Activated T-helper 1 cell treated with anti-CD3 and anti-CD28 coated beads, Interleukin-2, amount 50 U/mL, for 16 hours (primary cell): ENCODE data around the gene HOGA1.

Source experiments
- DNase-seq, 2 donors: peaks; one replicate each; pipeline ENCODE4 v3.0.0-alpha.2; 2020; ENCODE audit warnings: low read depth in 1 of 2, low spot score in 1 of 2

HOGA1 gene

DNA sequence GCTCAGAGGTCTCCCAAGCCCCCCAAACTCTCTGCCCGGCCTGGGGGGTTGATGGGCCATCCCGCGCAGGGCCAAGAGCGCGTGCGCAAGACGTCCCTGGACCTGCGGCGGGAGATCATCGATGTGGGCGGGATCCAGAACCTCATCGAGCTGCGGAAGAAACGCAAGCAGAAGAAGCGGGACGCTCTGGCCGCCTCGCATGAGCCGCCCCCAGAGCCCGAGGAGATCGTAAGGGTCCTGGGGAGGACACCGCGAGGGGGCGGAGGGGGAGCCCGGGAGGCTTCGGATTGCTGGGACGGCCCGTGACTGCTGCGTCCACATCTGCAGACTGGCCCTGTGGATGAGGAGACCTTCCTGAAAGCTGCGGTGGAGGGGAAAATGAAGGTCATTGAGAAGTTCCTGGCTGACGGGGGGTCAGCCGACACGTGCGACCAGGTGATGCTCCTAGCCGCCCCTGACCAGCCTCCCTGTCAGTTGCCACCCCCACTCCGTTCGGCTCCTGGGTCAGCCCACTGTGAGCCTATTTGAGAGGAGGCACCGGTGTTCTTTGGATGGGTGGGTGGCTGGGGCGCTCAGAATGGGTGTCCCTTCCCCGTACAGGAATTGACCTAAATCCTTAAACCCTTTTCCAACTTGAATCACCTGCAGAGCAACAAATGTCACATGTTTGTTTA is 5.9 kb upstream of the HOGA1 start:
- DNase-seq: no peak

DNA sequence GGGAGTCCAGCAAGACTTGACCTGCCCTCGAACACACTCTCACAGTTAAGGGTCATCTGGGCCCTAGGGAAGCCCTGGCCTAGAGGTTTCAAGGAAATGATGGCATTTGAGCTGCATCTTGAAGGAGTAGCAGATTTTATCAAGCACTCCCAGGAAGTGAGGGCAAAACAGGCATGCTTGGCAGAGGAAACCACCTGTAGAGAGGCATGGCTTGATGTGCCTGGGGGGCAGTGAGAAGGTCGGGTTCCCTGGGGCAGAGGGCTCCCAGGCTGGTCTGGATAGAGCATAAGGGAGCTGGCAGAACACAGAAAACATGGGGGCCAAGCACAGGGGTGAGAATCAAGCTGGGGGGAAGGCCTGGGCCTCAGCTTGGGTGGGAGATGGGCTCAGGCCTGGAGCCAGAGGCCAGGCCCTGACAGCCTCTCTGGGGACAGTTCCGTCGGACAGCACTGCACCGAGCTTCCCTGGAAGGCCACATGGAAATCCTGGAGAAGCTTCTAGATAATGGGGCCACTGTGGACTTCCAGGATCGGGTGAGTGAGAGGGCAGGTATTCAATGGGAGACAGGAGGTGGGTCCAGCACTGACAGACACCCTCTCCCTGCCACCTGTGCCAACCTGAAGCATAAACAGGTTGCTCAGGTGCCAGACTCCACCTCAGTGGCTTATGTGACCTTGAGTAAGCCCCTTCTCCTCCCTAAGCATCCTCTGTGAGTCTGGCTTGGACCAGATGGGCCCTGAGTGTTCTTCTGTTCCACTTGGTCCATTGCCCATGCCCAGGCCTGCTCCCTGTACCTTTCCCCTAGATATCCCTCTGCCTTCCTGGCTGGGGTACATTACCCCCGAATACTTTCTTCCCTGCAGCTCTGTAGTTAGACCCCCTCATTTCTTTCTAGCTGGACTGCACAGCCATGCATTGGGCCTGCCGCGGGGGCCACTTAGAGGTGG is 3.5 kb upstream of the HOGA1 start:
- no peak for DNase-seq

DNA sequence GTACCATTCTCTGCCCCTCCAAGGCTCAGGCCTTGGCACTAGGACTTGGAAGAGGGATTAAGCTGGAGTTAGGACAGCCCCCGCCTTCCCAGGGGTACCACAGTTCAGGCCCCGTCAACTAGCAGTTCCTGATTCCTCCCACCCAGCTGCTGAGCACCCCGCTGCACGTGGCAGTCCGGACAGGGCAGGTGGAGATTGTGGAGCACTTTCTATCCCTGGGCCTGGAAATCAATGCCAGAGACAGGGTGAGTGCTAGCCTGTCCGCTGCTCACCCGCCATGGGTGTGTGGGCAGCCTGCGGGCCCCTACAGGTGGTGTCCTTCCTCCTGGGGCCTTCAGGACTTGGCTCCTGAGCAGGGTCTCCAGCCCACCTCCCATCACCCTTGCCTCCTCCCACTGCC is 2.0 kb upstream of the HOGA1 start:
- DNase-seq: no peak

DNA sequence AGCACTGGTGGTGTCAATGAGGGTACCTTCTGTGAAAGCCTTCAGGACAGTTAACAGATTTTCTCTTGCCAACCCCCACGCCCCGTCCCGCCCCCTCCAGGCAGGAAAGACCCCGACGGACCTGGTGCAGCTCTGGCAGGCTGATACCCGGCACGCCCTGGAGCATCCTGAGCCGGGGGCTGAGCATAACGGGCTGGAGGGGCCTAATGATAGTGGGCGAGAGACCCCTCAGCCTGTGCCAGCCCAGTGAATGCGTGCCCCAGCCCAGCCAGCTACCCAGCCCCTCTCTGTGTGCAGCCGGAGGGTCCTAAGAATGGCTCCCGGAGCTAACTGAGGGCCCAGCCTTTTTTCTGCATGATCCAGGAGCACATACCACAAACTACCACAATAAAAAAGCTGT is 713 bp upstream of the HOGA1 start:
- DNase-seq: no peak

DNA sequence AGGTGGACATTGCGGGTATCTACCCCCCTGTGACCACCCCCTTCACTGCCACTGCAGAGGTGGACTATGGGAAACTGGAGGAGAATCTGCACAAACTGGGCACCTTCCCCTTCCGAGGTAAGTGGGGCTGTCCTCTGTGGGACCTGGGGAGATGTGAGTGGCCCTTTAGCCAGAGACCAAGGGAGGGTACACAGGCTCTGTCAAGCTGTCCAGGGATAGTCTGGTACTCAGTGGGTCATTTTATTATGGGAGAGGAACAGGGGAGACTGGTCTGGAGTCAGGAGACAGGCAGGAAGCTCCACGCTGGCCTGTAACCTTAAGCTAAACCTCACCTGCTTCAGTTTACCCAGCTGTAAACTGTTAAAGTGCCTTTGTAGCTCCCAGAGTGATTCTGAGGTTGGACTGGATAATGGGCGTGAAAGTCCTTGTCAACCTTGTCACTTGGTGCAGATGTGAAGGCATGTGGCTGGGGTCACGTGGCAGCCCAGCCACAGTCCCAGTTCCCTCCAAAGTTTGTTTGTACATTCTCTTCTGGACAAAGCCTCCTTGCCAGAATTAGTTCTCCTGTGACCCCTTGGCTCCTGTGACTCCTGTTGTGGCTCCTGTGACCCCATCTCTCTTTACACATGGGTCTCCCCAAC is 729 bp downstream of the HOGA1 start:
- DNase-seq: no peak

DNA sequence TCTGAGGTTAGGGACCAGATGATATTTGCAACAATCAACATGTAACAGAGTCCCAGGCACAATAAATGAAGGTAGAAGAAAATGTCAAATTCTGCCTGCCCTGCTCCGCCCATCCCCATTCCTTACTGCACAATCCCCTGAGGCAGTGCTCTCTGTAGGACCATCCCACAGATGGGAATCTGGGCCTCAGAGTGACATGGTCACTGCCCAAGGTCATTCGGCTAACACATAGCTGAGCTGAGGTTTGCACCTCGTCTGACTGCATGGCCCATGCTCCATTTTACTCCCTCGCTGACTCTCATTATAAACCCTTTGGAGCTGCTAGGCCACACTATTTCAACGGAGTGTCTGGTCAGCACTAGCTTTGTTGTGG is 1.2 kb downstream of the HOGA1 start:
- no peak for DNase-seq

DNA sequence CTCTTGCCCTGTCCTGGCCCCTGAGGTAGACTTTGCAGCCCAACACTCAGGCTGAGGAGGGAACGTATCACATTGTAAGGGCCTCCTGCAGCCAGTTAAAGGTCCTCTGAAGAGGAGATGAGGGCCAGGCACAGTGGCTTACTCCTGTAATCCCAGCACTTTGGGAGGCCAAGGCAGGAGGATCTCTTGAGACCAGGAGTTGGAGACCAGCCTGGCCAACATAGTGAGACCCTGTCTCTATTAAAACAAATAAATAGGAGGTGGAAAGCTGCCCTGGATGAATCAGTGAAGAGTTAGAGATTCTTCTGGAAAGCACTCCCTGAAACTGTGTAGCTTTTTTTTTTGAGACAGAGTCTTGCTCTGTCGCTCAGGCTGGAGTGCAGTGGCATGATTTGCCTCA is 3.0 kb downstream of the HOGA1 start:
- no peak for DNase-seq

DNA sequence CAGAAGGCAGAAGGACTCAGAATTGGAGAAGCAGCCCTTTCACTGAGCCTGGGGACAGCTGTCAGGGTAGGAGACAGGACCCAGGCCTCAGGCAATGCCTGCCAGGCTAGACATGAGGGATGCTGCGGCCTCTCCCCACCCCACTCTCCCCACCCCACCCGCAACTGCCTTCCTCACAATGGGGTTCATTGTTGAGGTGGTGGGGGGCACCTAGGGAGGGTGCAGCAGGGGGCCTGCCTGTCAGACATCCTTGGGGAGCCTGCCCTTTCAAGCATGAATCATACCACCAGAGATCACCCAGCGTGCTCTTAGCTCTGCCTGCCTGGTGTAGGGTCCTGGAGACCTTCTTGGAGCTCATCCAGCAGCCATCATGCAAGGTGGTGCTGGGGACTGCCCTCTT is 5.3 kb downstream of the HOGA1 start, which contains the start of gene C10orf62:
C10orf62 (plus strand) TSS at position 243 of the 400 bp plus-strand sequence. CDS start 177 bp downstream, outside the sequence.
- no peak for DNase-seq

DNA sequence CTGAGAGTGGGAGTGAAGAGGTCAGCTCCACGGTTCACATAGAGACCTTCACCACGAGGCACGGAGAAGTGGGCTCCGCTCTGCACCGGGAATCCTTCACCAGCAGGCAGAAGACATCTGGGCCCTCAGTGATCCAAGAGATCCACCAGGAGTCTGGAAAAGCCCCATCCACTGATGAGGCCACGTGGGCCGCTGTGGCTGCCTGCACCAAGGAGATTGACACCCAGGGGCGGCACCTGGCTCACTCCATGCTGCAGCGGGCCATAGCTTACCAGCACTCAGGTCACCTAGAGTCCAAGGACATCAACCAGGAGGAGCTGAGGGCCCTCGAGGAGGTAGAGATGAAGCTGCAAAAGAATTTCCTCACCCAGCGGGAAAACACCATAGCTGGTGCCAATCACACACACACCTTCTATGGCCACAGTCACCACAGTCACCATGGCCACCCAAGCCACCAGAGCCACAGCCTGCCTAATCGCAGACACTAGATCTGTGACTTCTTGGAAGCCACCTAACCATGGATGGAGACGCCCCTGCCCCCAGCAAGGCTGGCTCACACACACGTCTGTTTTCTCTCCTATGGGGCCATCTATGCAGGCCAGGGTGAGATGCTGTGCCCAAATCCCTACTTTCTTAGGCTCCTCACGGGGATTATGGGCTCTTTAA is 6.0 kb downstream of the HOGA1 start:
- DNase-seq: no peak

DNA sequence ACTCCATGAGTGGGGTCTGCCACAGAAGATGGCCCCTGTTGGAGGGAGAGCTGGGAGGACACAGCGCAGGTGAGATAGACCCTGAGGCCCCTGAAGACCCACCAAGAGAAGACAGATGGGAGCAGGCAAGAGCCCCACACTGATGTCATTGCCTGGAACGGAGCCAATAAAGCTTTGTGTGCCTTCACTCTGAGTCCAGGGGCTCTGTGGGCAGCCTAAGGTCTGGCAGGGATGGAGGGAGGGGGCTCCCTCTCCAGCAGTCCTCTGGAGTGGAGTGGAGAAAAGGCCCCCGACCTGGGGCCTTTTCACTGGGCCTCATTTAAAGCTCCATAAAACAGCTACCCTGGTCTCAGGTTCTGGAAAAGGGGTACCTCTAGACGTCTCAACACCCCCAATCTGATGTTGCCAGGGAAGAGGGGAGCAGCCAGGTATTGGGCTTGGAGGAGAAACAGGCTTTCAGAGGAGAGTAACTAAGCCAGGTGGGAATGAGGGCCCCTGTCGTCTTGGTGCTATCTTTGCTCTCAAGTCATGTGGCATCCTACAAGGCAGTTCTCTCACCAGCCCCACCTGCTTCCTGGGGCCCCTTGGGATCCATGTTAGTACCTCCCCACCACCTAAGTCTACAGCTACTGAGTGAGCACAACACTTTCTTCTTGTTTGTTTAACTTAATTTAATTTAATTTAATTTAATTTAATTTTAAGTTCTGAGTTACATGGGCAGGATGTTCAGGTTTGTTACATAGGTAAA is 6.7 kb downstream of the HOGA1 start:
- DNase-seq: no peak

DNA sequence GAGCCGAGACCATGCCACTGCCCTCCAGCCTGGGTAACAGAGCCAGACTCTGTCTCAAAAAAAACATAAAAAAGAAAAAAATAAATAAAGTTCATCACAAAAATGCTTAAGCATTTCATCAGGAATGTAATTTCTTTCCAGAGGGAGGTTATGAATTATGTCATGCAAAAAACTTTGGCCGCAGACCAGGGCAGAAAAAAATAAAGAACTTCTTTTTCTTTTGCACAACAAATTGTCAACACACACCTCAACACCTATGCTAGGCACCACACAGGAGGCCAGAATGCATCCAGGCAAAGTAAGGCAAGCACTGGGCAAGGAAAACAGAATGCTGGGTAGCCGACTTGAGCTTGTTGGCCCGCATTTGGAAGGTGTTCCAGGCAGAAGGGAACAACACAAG is 9.2 kb downstream of the HOGA1 start:
- DNase-seq: no peak

DNA sequence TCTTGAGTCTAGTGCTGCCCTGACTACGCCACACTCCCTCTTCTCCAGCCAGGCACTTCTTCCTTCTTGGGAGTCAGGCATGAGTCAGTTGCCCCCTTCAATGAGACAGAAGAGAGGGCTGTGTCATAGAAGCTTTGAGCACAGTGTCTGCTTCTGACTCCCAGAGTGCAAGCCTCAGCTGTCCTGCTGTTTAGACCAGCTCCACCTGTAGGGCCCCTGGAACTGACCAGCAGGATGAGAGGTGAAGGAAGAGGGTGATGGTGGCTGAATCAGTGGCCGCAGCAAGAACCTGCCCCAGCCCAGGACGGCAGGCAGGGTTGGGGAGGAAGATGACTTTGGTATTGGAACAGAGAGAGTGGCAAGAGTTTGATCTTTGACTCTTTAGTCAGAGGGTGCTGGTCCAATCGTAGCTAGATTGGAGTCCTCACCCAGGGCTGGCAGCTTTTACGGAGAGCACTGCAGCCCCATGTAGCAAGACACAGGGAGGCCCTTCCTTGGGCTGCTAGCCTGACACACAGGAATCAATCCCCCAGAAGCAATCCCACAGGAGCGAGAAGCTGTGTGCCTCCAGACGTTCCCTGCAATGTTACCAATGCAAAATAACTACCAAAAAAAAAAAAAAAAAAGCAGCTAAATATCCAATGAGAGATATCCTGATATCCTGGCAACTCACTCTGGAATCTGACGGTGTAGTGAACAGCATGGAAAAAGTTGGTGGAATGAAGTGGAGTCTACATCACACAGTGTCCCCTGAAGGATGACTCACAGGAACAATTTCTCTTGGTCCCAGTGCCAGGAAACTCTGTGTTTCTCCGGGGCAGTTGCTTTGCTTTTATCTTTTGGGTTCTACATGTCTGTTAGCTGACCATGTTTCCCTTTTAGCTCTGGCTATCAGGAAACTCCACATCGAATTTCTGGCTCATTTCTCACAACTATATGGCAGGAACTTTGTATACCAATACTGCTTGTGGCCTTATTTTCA is 12.2 kb downstream of the HOGA1 start:
- no peak for DNase-seq

DNA sequence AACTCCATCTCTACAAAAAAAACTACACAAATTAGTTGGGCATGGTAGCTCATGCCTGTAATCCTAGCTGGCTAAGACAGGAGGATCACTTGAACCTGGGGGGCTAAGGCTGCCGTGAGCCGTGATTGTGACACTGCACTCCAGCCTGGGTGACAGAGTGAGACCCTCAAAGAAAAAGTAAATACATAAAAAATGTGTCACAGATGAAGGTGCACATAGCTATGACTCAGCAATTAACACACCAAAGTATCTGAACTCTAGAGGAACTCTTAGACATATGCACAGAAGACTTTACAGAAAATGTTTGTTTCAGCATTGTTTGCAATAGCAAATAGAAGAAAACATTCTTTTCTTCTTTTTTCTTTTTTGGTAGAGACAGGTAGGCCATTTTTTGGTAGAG is 13.6 kb downstream of the HOGA1 start:
- DNase-seq: no peak

DNA sequence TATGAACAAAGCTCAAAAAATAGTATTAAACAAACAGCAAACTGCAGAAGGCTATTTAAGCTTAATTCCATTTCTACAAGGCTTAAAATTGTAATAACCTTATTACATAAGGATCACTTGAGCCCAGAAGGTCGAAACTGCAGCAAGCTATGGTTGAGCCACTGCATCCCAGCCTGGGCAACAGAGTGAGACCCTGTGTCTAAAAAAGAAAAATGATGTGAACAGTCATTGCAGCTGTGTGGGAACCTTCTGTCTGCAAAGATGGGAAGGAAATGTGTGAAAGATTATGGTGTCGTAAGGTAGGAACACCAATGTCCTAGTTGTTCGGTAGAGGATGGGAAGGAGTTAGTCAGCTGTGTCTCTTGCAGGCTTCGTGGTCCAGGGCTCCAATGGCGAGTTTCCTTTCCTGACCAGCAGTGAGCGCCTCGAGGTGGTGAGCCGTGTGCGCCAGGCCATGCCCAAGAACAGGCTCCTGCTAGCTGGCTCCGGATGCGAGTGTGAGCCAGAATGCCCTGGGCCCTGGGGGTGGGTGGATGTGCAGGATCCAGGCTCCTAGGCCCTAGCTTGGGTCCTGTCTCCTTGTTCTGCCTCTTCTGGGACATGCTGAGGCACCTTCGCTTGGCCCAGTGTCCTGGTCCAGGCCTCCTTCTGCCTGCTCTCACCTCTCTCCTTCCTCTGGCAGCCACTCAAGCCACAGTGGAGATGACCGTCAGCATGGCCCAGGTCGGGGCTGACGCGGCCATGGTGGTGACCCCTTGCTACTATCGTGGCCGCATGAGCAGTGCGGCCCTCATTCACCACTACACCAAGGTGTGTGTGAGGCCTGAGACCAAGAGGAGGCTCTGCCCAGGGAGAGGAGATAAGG is 14.4 kb downstream of the HOGA1 start:
- no peak for DNase-seq

DNA sequence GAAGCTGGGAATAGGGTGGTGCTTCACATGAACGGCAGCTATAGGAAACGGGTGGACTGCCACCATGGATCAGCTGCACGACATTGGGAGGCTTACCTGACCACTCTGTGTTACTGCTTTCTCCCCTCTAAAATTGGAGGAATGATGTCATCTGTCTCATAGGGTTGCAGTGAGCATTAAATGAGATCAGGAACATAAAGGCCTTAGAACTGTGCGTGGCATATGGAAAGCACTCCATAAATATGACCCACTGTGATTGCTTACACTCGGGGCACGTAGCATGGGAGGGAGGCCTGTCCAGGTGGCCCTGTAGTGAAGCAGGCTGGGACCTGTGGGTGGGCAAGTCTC is 15.1 kb downstream of the HOGA1 start:
- DNase-seq: no peak

DNA sequence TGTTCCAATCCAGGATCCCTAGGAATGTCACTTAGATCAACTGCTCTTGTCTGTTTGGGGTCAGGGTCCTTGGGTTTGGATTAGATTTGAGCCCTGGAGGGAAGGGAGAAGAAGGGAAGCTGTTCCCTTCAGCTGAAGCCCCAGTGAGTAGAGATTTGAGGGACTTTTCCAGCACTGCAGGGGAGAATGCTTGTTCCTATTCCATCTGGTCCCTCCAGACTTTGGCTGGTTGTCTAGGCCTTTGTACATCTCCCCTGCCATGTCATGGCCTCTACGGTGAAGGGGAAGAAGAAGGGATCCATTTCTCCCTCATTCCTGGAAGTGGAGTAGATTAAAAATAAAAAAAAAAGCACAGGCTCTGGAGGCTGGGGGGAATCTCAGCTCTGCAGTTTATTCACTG is 16.4 kb downstream of the HOGA1 start:
- no peak for DNase-seq

DNA sequence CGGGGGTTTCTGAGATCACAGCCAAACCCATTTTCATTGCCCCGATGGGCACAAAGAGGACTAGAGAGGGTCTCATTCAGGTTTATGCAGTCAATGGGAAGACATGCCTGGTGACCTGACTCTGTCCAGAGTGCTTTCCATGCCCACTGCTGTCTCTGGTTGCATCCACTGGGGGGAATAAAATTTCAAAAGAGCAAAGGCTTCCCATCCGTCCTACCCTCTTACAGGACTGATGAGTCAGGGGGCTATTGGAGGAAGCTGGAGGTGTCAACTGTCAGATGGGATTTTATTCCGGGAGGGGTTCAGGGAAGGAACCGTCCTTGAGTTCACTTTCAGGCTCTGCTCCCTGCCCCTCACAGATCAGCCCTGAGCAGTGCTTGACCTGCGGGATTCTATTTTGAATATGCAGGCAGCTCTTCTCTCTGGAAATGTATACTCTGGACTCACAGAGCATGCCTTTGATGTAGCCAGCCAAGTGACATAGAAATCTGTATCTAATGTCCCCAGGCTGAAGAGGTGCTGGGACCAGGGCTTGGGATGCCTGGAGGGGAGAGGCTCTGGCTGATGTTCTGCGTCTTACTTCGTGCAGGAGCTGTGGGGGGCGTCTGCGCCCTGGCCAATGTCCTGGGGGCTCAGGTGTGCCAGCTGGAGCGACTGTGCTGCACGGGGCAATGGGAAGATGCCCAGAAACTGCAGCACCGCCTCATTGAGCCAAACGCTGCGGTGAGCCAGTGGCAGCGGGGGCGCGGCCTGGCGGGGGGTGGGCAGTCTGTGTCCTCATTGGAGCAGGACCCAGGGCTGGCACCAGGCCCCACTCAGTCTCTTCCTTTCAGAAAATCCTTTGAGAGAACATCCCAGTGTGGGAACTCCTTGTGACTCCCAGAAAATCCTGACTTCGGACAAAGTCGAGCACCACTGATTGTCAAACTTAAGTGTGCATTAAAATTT is 17.4 kb downstream of the HOGA1 start:
- DNase-seq: no peak
